ENCODE results near the gene BLOC1S4.

DNA sequence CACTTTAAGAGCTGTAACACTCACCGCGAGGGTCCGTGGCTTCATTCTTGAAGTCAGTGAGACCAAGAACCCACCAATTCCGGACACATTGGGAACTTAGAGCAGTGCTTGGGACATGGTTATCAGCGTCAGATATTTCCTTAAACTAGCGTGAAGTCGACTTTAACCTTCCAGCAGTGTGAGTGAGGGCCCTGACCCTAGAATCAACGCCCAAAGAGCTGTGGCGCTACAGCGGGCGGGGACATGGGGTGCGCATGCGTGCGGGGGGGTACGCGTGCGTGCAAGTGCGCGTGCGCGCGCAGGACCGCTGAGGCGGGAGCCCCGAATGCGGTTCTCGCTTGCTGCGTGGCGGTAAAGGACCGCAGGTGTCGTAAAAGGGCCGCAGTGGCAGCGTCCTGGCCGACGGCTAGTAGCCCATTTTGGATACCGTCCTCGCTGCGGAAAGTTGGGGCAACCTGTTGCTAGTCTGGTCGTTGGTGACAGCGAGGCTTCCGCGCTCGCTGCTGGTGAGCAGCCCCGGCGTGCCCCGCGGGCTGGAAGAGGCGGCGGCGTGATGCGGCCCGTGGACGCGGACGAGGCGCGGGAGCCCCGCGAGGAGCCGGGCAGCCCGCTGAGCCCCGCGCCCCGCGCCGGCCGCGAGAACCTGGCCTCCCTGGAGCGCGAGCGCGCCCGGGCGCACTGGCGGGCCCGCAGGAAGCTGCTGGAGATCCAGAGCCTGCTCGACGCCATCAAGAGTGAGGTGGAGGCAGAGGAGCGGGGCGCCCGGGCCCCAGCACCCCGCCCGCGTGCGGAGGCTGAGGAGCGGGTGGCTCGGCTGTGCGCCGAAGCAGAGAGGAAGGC is 42.1 kb upstream of the BLOC1S4 start:
- TF ChIP-seq, protein P1, sequence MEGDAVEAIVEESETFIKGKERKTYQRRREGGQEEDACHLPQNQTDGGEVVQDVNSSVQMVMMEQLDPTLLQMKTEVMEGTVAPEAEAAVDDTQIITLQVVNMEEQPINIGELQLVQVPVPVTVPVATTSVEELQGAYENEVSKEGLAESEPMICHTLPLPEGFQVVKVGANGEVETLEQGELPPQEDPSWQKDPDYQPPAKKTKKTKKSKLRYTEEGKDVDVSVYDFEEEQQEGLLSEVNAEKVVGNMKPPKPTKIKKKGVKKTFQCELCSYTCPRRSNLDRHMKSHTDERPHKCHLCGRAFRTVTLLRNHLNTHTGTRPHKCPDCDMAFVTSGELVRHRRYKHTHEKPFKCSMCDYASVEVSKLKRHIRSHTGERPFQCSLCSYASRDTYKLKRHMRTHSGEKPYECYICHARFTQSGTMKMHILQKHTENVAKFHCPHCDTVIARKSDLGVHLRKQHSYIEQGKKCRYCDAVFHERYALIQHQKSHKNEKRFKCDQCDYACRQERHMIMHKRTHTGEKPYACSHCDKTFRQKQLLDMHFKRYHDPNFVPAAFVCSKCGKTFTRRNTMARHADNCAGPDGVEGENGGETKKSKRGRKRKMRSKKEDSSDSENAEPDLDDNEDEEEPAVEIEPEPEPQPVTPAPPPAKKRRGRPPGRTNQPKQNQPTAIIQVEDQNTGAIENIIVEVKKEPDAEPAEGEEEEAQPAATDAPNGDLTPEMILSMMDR (conservative IDR thresholded peaks at IDR 0.05; ENCODE audit: low read length), result no peak
- TF ChIP-seq EZH2phosphoT487 (IDR thresholded peaks at IDR 0.05; ENCODE audit: borderline replicate concordance), result no peak

Data from Loucy (cell line).